SK-N-SH (cell line): ENCODE results near the gene ZNF639. TPM values are rescaled to one million over a fixed set of nuclear protein-coding genes. Genes with fewer than 3 reads are reported as not detected.

ENCODE experiments used
- CTCF ChIA-PET: fragments of 300-600, 350-600 bp; formaldehyde crosslinking; extraction: SDS; loops from one replicate; lab custom pipeline; 2021; lab: Yijun Ruan, JAX
- POLR2A ChIA-PET: fragments of 350-600 bp; sonication (Branson Sonifier 250); formaldehyde crosslinking; extraction: SDS; loops from one replicate; lab custom pipeline; 2020; ENCODE audit warnings: antibody characterized with exemption, inconsistent platforms; lab: Yijun Ruan, JAX
- DNase-seq: peaks from one replicate; pipeline ENCODE4 v3.0.0; 2012
- H2AFZ ChIP-seq: fragments of 200-600 bp; sonication (generic); 2 replicates; pipeline ENCODE4 v1.8.1; 2016; ENCODE audit warnings: antibody characterized with exemption, mild to moderate bottlenecking, low read depth
- H3F3A ChIP-seq: fragments of 200-600 bp; sonication (generic); replicated peaks from 2 replicates; pipeline ENCODE3; 2016; ENCODE audit warnings: antibody characterized with exemption, mild to moderate bottlenecking; ENCODE audit not compliant: insufficient read depth
- H3K27ac ChIP-seq, 2 experiments: fragments of 200-500 bp in 1 of 2; fragments of 200-600 bp in 1 of 2; sonication (Bioruptor generic) in 1 of 2; sonication (generic), shearing (Covaris generic) in 1 of 2; 2 replicates each; pipeline versions ENCODE4 v1.5.1 to v1.6.1; 2014 to 2016; ENCODE audit warnings: low read depth in 2 of 2, inconsistent platforms in 1 of 2, low read length in 1 of 2, mild to moderate bottlenecking in 1 of 2, mixed read lengths in 1 of 2
- H3K27me3 ChIP-seq: fragments of 200-600 bp; sonication (generic), shearing (Covaris generic); 2 replicates; pipeline ENCODE4 v1.6.1; 2016; ENCODE audit warnings: mixed run types; ENCODE audit not compliant: insufficient read depth
- H3K36me3 ChIP-seq, 2 experiments: fragments of 200-500 bp in 1 of 2; fragments of 200-600 bp in 1 of 2; sonication (Bioruptor generic) in 1 of 2; sonication (generic) in 1 of 2; replicated peaks in 1 of 2; 2 replicates each; pipeline versions ENCODE3 to v1.5.1; 2014 to 2016; ENCODE audit warnings: low read length in 1 of 2, mild to moderate bottlenecking in 1 of 2; ENCODE audit not compliant: insufficient read depth in 2 of 2, control insufficient read depth in 1 of 2
- H3K4me1 ChIP-seq, 2 experiments: fragments of 200-500 bp in 1 of 2; fragments of 200-600 bp in 1 of 2; sonication (Bioruptor generic) in 1 of 2; sonication (generic), shearing (Covaris generic) in 1 of 2; 2 replicates each; pipeline versions ENCODE4 v1.5.1 to v1.6.1; 2014 to 2016; ENCODE audit warnings: low read depth in 1 of 2, low read length in 1 of 2, mixed run types in 1 of 2; ENCODE audit not compliant: insufficient read depth in 2 of 2, control insufficient read depth in 1 of 2
- H3K4me2 ChIP-seq: fragments of 200-600 bp; sonication (generic), shearing (Covaris generic); 2 replicates; pipeline ENCODE4 v1.6.1; 2017; ENCODE audit warnings: mixed run types
- H3K4me3 ChIP-seq, 2 experiments: fragments of 200-500 bp in 1 of 2; fragments of 200-600 bp in 1 of 2; sonication (Bioruptor generic) in 1 of 2; sonication (generic), shearing (Covaris generic) in 1 of 2; 2 replicates each; pipeline versions ENCODE4 v1.5.1 to v1.8.1; 2014 to 2016; ENCODE audit warnings: low read depth in 2 of 2, inconsistent platforms in 1 of 2, low read length in 1 of 2, mild to moderate bottlenecking in 1 of 2, mixed read lengths in 1 of 2, moderate library complexity in 1 of 2
- H3K79me2 ChIP-seq: fragments of 200-600 bp; sonication (generic); 2 replicates; pipeline ENCODE4 v1.8.1; 2017; ENCODE audit warnings: mild to moderate bottlenecking; ENCODE audit not compliant: insufficient read depth
- H3K9ac ChIP-seq: fragments of 200-600 bp; sonication (generic); 2 replicates; pipeline ENCODE4 v1.6.1; 2017; ENCODE audit warnings: mixed run types
- H3K9me2 ChIP-seq: fragments of 200-600 bp; sonication (generic); 2 replicates; pipeline ENCODE4 v1.6.1; 2017; ENCODE audit warnings: mixed run types
- H3K9me3 ChIP-seq: fragments of 200-600 bp; sonication (generic); 2 replicates; pipeline ENCODE4 v1.6.1; 2017; ENCODE audit warnings: mixed run types, mild to moderate bottlenecking, moderate library complexity
- H4K20me1 ChIP-seq: fragments of 200-600 bp; sonication (generic); 2 replicates; pipeline ENCODE4 v1.6.1; 2017; ENCODE audit warnings: mild to moderate bottlenecking, mixed run types; ENCODE audit not compliant: insufficient read depth
- CTCF ChIP-seq: fragments of 200-600 bp; sonication (generic); IDR thresholded peaks from 2 replicates; pipeline ENCODE4 v1.6.1; 2017; ENCODE audit warnings: antibody characterized with exemption, mild to moderate bottlenecking, moderate library complexity
- ELF1 ChIP-seq: IDR thresholded peaks from 2 replicates; pipeline ENCODE4 v1.4.0; 2012
- FOXM1 ChIP-seq: IDR thresholded peaks from 2 replicates; pipeline ENCODE4 v1.4.0; 2012; ENCODE audit warnings: low read depth, mild to moderate bottlenecking
- GABPA ChIP-seq: IDR thresholded peaks from 2 replicates; pipeline ENCODE4 v1.4.0; 2012; ENCODE audit warnings: low read depth, mild to moderate bottlenecking
- GATA2 ChIP-seq: sonication (generic); formaldehyde crosslinking; IDR thresholded peaks from 2 replicates; pipeline ENCODE4 v1.5.0; 2020; ENCODE audit warnings: mild to moderate bottlenecking, missing genetic modification reagents
- MAX ChIP-seq: IDR thresholded peaks from 2 replicates; pipeline ENCODE4 v1.4.0; 2012; ENCODE audit warnings: low read depth
- MEF2A ChIP-seq: IDR thresholded peaks from 2 replicates; pipeline ENCODE4 v1.4.0; 2012; ENCODE audit warnings: low read depth, borderline replicate concordance
- MXI1 ChIP-seq: IDR thresholded peaks from 2 replicates; pipeline ENCODE4 v1.6.1; 2012; ENCODE audit warnings: mild to moderate bottlenecking, low read depth, low read length, improper control_type of control experiment
- NRF1 ChIP-seq: IDR thresholded peaks from 2 replicates; pipeline ENCODE4 v1.6.1; 2012; ENCODE audit warnings: low read depth, mild to moderate bottlenecking, low read length
- PBX3 ChIP-seq: IDR thresholded peaks from 2 replicates; pipeline ENCODE4; 2012
- RAD21 ChIP-seq: IDR thresholded peaks from 2 replicates; pipeline ENCODE4 v1.6.1; 2012; ENCODE audit warnings: mild to moderate bottlenecking, low read length
- RCOR1 ChIP-seq: fragments of 150-350 bp; IDR thresholded peaks from 2 replicates; pipeline ENCODE4 v1.6.1; 2017; ENCODE audit warnings: antibody characterized with exemption, low read length
- REST ChIP-seq: IDR thresholded peaks from 2 replicates; pipeline ENCODE4 v1.6.1; 2012; ENCODE audit warnings: mild to moderate bottlenecking, low read depth, low read length, moderate library complexity
- RFX5 ChIP-seq: IDR thresholded peaks from 2 replicates; pipeline ENCODE4 v1.6.1; 2012; ENCODE audit warnings: mild to moderate bottlenecking, improper control_type of control experiment, low read length
- RXRA ChIP-seq: IDR thresholded peaks from 2 replicates; pipeline ENCODE4 v1.4.0; 2012; ENCODE audit warnings: low read depth, mild to moderate bottlenecking, borderline replicate concordance
- SIN3A ChIP-seq: IDR thresholded peaks from 2 replicates; pipeline ENCODE4 v1.6.1; 2012; ENCODE audit warnings: low read depth, mild to moderate bottlenecking, low read length, moderate library complexity, borderline replicate concordance
- SMC3 ChIP-seq: IDR thresholded peaks from 2 replicates; pipeline ENCODE4 v1.6.1; 2012; ENCODE audit warnings: low read depth, low read length, improper control_type of control experiment
- TCF12 ChIP-seq: IDR thresholded peaks from 2 replicates; pipeline ENCODE4 v1.4.0; 2012
- USF2 ChIP-seq: fragments of 150-350 bp; IDR thresholded peaks from 2 replicates; pipeline ENCODE4 v1.6.1; 2017; ENCODE audit warnings: antibody characterized with exemption, low read length, low read depth, borderline replicate concordance
- ZBTB33 ChIP-seq: IDR thresholded peaks from 2 replicates; pipeline ENCODE4 v1.4.0; 2012; ENCODE audit warnings: low read depth, borderline replicate concordance
- WGBS: methylation state at CpG from one replicate; pipeline ENCODE4 v1.1.6; 2017; ENCODE audit warnings: low lambda C conversion rate; 5-methylcytosine and 5-hydroxymethylcytosine counted together
- polyA plus RNA-seq, 3 experiments: library from polyadenylated mRNA; depleted of rRNA; stranded (reverse); fragments of >200 nt; gene quantifications; 2 replicates each; pipeline ENCODE4 v1.2.3, GENCODE V29; 2012

ZNF639 gene
- polyA plus RNA-seq, 1 of the 3 experiments (the other 2 are of a cell fraction), result 9.6 TPM

- no peak for TF ChIP-seq SMC3
- TF ChIP-seq ELF1, result no peak
Observed at GRCh38 chr3:179297971-179298725, 24.7 kb upstream of the ZNF639 start (continued).

- H3K4me2 ChIP-seq, result no peak overlapping the region
- H3K4me3 ChIP-seq, result no peak overlapping the region
- H3K27ac ChIP-seq, result no peak overlapping the region
- H3K9ac ChIP-seq, result no peak overlapping the region
- H3K4me1 ChIP-seq, result no peaks in the 10 kb centered on the region
- H4K20me1 ChIP-seq, result no peaks in the 10 kb centered on the region
- no peak overlapping the region for H2AFZ ChIP-seq
- no peak for DNase-seq
- CTCF ChIA-PET, result no interaction called here
- H3K9me3 ChIP-seq, result no peaks in the 10 kb centered on the region
- H3F3A ChIP-seq, result no peaks in the 10 kb centered on the region
- H3K9me2 ChIP-seq, result no peaks in the 10 kb centered on the region
- POLR2A ChIA-PET, result no interaction called here
- no peaks in the 10 kb centered on the region for H3K27me3 ChIP-seq
- TF ChIP-seq MAX (no peak), PBX3 (no peak), RFX5 (no peak), MXI1 (no peak), SMC3 (no peak), RCOR1 (no peak), TCF12 (no peak), RAD21 (no peak), SIN3A (no peak), FOXM1 (no peak), ZBTB33 (no peak), GATA2 (CRISPR knock-in tag) (no peak), NRF1 (no peak), USF2 (no peak), MEF2A (no peak), RXRA (no peak), ELF1 (no peak), GABPA (no peak), CTCF (no peak), REST (no peak)
- H3K79me2 ChIP-seq, result no peaks in the 10 kb centered on the region
- H3K36me3 ChIP-seq, result no peaks in the 10 kb centered on the region
- 39% methylated on average over 2 of the region's 2 CpGs for WGBS
Observed at GRCh38 chr3:179299316-179299715, 23.5 kb upstream of the ZNF639 start.
